ENCODE results near the gene ACIN1. TPM values are rescaled to one million over a fixed set of nuclear protein-coding genes. Genes with fewer than 3 reads are reported as not detected.
A peak's percentile ranks its signal among the peaks of the same experiment; 100 is the strongest.

Gene ACIN1
- total RNA-seq, 1 donor from 2014 or later = 161 TPM

DNA sequence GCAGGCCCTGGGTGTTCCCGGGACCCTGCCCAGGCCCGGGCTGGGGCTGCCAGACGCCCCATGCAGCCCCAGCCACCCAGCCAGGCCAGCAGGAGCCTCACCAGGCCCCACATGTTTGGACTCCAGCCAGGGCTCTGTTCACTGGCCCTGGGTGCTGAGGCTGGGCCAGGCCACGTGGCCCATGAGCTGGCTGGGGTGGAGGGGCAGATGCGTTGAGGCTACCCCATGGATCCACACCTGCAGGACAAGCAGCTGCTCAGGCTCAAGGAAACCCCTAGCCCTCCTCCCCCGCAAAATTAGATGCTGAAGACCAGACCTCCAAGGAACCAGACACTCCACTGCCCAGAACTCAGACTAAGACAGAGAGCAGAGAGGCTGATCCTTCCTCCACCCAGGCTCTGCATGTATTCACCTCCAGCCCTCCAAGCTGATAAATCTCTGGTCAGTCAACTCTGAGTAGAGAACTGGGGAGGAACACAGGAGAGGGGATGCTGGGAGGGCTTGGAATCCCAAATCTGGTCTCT is 39.3 kb downstream of the ACIN1 start:
- Histone ChIP-seq H3K27ac (no peak overlapping the region), H3K27me3 (no peaks in the 10 kb centered on the region), H3K4me3 (no peak overlapping the region), H3K9me3 (no peaks in the 10 kb centered on the region), H3K36me3 (peaks cover 23% of the 10 kb centered on the region), H3K4me1 (peaks cover 11% of the 10 kb centered on the region)
- DNase-seq = no peak
- intact Hi-C loops (cut with DNase I) = loop anchor here (5.0 kb wide), 1 partner anchor 68 kb away; no protein-coding TSS in a partner anchor
- no peak for TF ChIP-seq CTCF (IDR thresholded peaks at IDR 0.05)
- ATAC-seq = no peak

GRCh38 chr14:23055147-23055550 is 39.8 kb downstream of the ACIN1 start:
- intact Hi-C loops (cut with DNase I) = loop anchor here (5.0 kb wide), 1 partner anchor 68 kb away; no protein-coding TSS in a partner anchor
- peak; percentile 51 for DNase-seq
- Histone ChIP-seq H3K27ac (no peak overlapping the region), H3K27me3 (no peaks in the 10 kb centered on the region), H3K36me3 (peaks cover 17% of the 10 kb centered on the region), H3K4me1 (peaks cover 11% of the 10 kb centered on the region), H3K4me3 (no peak overlapping the region), H3K9me3 (no peaks in the 10 kb centered on the region)
- no peak for TF ChIP-seq CTCF (IDR thresholded peaks at IDR 0.05)
- ATAC-seq = no peak

- Histone ChIP-seq H3K9me3 (no peaks in the 10 kb centered on the region), H3K36me3 (peaks cover 8% of the 10 kb centered on the region), H3K27me3 (no peaks in the 10 kb centered on the region), H3K27ac (no peak overlapping the region), H3K4me3 (no peak overlapping the region), H3K4me1 (peaks cover 11% of the 10 kb centered on the region)
- TF ChIP-seq CTCF (IDR thresholded peaks at IDR 0.05) = peak; percentile 23
- ATAC-seq (no peak), DNase-seq (peak; percentile 62)
- intact Hi-C loops (cut with DNase I) = no loop called here
These were observed 40.7 kb downstream of the ACIN1 start for GRCh38 chr14:23054000-23054811.

GRCh38 chr14:23053426-23053825 is 41.5 kb downstream of the ACIN1 start:
- no peak for TF ChIP-seq CTCF (IDR thresholded peaks at IDR 0.05)
- ATAC-seq = no peak
- Histone ChIP-seq H3K4me3 (no peak overlapping the region), H3K9me3 (no peaks in the 10 kb centered on the region), H3K27me3 (no peaks in the 10 kb centered on the region), H3K36me3 (peaks cover under 1% of the 10 kb centered on the region), H3K4me1 (peaks cover 11% of the 10 kb centered on the region), H3K27ac (no peak overlapping the region)
- peak; percentile 53 for DNase-seq
- intact Hi-C loops (cut with DNase I) = no loop called here

DNA sequence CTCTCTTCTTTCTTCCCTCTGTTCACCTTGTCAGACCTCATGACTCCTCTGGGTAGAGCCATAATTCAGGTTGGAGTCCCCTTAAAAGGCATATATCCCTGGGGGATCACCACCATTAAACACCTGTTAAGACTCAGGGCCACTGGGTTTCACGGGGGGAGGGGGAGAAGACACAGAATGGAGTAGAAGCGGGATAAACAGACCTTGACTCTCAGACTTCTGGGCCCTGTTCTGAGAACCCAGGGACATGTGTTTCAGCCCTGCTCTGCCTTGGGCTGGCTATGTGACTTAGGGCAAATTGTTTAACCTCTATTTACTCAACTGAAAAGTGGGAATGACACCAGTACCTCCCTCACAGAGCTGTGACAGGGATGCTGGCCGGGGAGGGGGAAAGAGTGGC is 42.3 kb downstream of the ACIN1 start:
- Histone ChIP-seq H3K27me3 (no peaks in the 10 kb centered on the region), H3K36me3 (no peaks in the 10 kb centered on the region), H3K4me3 (no peak overlapping the region), H3K9me3 (no peaks in the 10 kb centered on the region), H3K27ac (no peak overlapping the region), H3K4me1 (peaks cover 11% of the 10 kb centered on the region)
- ATAC-seq (no peak), DNase-seq (peak; percentile 16)
- intact Hi-C loops (cut with DNase I) = no loop called here
- TF ChIP-seq CTCF (IDR thresholded peaks at IDR 0.05) = no peak
